DND-41 (cell line): ENCODE data around the gene CFAP61.

Source experiments
- CTCF ChIP-seq: IDR thresholded peaks from 2 replicates; pipeline ENCODE4 v1.5.1; 2012; ENCODE audit warnings: borderline replicate concordance, low read length, moderate library complexity, mild to moderate bottlenecking; ENCODE audit not compliant: poor library complexity, severe bottlenecking; ENCODE audit errors: extremely low read depth
- EZH2 ChIP-seq: IDR thresholded peaks from 3 replicates; pipeline ENCODE4 v1.6.1; 2012; ENCODE audit warnings: borderline replicate concordance, low read depth, mild to moderate bottlenecking, moderate library complexity, low read length, inconsistent platforms; ENCODE audit not compliant: severe bottlenecking

- no peak for TF ChIP-seq CTCF
- TF ChIP-seq EZH2: no peak
Measured at GRCh38 chr20:20085071-20085470, 32.7 kb downstream of the CFAP61 start.
